TTC549 (cell line): Measurements from ENCODE around the gene PIGS.
"Not testable (repeated sequence)": the region's sequence is repeated elsewhere in the genome, so short reads cannot be mapped to it uniquely, and the experiment has no call there.

Experiments used
- FAIRE-seq: peaks from 2 replicates; lab custom pipeline; 2012; peaks lifted over from hg19 to GRCh38; lab: Jason Lieb, UNC

PIGS gene

DNA sequence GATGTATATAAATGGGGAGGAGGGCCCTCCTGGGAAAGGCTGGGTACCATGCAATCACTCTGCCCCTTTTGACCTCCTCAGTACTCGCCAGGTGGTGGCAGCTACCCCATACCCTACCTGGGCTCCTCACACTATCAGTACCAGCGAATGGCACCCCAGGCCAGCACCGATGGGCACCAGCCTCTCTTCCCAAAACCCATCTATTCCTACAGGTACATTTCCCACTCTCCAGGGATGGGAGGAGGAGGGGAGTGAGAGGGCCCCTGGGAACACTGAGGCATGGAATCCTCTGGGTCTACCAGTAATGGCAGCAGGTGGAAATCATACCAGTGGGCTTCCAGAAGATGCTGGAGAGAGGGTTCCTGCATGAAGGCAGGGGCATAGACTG lies 42.3 kb downstream of the PIGS start:
- no peak for FAIRE-seq

DNA sequence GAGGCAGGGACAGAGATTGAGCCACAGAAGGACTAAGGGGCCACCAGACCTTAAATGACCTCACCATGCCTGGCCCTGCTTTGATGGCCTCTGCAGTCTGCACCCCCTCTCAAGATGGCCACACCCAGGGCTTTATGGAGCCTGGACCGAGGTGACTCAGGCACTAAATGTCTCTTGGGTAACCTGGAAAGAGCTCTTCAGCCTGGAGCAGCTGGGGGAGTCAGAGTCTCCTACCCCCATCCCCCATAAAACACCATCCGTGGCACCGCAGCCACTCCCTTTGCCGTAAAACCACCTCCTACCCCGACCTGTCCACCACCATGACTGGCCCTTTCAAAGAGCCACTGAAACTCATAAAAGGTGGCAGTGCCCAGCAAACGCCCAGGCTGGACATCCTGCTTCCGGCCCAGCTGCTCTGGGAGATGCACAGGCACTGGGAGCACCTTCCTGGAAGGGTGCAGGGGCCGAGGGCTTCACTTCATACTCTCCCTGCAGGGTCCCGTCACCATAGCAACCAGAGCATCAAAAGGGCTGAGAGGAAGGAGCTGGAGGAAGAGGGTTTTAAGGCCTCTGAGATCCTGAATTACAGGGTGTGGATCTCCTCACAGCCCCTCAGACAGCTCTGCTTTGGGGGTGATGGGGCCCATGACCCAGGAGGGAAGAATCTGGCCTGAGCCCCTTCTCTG lies 42.9 kb downstream of the PIGS start:
- no peak for FAIRE-seq

DNA sequence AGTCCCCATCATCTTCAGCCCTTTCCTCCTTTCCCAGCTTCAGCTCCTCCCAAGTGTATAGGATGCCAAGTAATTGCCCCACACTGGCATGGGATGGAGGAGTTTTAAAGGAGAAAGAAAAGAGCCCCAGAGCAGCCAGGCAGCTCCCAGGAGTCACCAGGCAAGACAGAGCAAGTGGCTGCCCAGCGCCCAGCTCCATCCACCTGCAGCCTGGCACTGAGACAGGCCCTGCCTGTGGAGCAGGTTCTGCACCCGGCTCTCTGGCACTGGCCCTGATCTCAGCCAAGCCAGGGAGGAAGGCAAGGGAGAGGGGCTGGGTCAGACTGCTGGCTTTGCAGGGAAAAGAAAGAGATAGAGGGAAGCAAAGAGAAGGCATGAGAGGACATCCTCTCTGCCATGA lies 43.5 kb downstream of the PIGS start:
- no peak for FAIRE-seq

GRCh38 chr17:28527181-28527681 lies 44.1 kb downstream of the PIGS start:
- no peak for FAIRE-seq

GRCh38 chr17:28526381-28526780 lies 44.9 kb downstream of the PIGS start:
- FAIRE-seq: no peak

DNA sequence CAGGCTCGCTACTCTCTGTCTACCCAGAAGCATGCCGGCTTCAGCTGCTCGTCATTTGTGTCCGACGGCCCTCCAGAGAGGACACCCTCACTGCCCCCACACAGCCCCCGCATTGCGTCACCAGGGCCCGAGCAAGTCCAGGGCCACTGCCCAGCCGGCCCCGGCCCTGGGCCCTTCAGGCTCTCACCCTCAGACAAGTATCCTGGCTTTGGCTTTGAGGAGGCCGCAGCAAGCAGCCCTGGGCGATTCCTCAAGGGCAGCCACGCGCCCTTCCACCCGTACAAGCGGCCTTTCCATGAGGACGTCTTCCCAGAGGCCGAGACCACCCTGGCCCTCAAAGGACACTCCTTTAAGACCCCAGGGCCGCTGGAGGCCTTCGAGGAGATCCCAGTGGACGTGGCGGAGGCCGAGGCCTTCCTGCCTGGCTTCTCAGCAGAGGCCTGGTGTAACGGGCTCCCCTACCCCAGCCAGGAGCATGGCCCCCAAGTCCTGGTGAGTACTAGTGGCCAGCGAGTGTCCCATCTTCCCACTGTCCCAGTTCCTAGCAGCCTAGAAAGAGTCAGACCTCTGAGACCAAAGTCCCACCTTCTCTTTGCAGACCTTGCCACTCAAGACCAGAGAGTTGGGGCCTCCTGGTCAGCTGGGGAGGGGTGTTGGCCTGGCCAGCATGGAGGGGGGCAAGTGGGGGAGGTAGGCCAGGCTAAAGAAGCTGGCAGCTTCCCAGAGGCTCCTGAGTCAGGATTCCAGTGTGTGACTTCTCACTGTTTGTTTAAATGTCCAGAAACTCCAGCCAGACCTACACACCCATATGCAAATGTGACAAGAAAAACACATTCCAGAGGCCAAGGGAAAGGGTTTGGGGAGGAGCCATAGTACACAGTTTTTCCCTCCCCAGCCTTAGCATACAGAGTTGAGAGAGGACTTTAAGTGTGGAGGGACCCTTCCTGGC lies 46.6 kb downstream of the PIGS start:
- no peak for FAIRE-seq

DNA sequence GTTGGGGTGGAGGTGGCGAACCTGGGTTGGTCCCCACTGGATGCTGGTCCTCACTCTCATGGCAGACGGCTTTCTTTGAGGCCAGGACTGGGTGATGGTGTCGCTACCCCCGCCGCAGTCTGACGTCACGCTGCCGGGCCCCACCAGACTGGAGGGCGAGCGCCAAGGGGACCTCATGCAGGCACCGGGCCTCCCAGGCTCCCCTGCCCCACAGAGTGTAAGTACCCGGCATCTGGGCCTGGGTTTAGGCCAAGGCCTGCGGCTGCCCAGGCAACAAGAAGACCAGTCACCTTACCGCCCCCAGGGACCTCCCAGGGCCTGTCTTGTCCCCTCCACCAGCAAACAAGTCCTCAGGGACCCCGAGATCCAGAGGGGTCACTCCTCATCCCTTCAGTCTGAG lies 47.4 kb downstream of the PIGS start:
- FAIRE-seq: no peak

DNA sequence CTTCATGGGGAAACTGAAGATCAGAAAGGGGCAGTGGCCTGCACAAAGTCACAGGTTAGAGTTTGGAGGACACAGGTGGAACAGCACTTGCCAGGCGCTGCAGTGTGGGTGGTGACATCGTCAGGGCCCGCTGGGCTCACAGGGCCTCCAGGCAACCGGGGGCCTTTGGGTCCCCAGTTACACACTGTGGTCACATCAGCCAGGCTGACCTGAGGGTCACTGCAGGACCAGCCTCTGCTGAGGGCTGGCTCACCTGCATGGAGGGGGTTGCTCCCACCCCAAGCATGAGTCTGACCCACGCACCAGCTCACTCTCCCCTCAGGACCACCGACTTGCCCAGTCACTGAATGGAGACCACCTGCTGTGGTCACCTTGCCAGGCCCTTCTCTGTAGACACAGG lies 48.1 kb downstream of the PIGS start:
- FAIRE-seq: no peak

DNA sequence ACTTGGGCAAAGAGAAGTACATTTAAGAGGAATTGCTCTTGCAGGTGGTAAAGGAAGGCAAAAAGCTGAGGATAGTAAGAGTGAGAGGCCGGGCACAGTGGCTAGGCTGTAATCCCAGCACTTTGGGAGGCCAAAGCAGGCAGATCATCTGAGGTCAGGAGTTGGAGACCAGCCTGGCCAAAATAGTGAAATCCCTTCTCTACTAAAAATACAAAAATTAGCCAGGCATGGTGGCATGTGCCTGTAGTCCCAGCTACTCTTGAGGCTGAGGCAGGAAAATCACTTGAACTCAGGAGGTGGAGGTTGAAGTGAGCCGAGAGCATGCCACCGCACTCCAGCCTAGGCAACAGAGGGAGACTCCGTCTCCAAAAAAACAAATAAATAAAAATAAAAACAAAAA lies 49.0 kb downstream of the PIGS start:
- FAIRE-seq: not testable (repeated sequence)

DNA sequence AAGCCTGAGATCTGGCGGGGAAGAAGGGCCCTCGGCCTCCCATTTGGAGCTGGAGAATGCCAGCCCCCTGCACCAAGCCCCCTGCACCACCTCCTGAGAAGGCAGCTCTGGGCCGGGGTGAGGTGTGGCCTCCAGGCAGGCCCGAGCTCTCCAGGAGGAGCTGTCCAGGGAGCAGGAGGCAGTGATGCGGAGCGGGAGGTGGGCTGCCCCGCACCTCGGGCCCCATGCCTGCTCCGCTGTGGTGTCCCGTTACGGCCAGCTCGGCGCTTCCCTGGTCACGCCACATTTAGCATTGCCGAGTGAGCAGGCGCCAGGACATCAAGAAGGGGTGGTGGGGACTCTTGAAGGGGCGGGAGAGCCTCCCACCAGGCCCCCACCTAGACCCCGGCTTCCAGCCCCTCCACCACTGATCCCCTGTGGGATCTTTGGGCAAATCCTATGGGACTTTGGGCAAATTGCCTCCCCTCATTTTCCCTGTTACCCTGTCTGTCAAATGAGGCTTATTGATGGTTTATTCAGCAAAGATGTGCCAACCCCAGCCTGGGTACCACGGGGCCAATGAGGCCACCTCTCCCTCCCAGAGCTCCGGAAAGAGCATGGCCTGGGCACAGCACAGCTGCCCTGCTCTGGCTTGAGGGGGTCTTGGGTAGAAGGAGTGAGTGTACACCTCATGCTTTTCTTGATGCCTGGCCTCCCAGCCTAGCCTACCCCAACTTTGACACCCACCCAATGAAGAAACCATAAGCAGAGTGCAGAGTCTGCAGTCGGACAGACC lies 49.8 kb downstream of the PIGS start:
- FAIRE-seq: no peak

- no peak for FAIRE-seq
These were observed 50.6 kb downstream of the PIGS start for GRCh38 chr17:28520687-28521086.

- FAIRE-seq: no peak
These were observed 52.1 kb downstream of the PIGS start for GRCh38 chr17:28519236-28519635.

- FAIRE-seq: no peak
These were observed 52.7 kb downstream of the PIGS start for GRCh38 chr17:28518578-28518977.

DNA sequence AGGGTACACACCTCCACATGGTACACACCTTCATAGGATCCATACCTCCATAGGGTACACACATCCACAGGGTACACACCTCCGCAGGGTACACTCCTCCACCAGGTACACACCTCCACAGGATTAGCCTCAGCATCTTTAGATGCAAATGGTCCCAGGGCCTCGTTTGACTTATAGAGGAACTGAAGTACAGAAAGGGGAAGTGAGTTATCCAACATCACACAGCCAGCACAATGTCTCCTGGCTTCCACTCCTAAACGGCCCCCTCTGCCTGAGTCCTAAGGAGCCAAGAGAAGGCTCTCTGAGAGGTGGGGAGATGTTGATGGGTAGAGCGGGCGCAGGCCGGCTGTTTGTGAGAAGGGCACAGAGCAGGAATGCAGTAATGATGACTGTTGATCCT lies 53.2 kb downstream of the PIGS start:
- FAIRE-seq: no peak

GRCh38 chr17:28515518-28515917 lies 55.8 kb downstream of the PIGS start:
- no peak for FAIRE-seq

GRCh38 chr17:28514561-28515002 lies 56.7 kb downstream of the PIGS start:
- FAIRE-seq: no peak

GRCh38 chr17:28513476-28513875 lies 57.8 kb downstream of the PIGS start:
- FAIRE-seq: no peak

- no peak for FAIRE-seq
These were observed 59.4 kb downstream of the PIGS start for GRCh38 chr17:28511858-28512461.

GRCh38 chr17:28509789-28510188 lies 61.5 kb downstream of the PIGS start:
- no peak for FAIRE-seq

GRCh38 chr17:28508211-28508724 lies 63.1 kb downstream of the PIGS start:
- no peak for FAIRE-seq

DNA sequence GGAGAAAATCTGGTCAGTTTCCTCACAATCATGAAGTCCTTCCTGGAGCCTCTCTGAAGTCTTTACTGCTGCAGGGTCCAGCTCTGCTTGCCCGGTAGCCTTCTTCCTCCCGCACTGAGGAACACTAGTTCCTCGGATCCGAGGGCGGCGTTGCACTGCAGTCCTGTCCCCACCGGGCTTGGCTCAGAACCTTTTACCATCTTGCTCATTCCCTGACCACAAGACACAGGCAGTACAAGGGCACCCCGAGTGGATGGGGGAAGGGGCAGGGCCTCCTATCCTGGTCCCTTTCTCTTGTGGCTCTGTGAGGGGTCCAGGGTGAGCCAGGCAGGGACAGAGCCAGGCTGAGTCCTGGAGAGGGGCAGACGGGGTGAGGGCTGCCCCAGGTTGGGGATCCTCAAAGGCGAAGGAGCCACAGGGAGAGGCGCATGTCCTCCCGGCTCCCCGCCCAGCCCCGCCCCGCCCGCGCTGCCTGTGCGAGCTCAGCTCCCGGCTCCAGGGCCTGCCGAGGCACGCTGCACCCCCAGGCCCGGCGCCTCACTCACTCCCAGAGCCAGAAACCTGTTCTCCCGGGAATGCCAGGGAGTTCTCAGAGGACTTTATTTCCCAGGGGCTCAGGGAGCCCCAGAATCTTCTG lies 63.6 kb downstream of the PIGS start:
- FAIRE-seq: no peak
